Stimulated activated CD8-positive, alpha-beta memory T cell treated with anti-CD3 and anti-CD28 coated beads, Interleukin-7, amount 100 ng/mL, for 4 hours (primary cell): Measurements from ENCODE around the gene KBTBD12.

Experiments
- DNase-seq, 2 donors: peaks; one replicate each; pipeline ENCODE4 v3.0.0-alpha.2; 2020; ENCODE audit warnings: low read depth in 2 of 2

Gene KBTBD12

DNA sequence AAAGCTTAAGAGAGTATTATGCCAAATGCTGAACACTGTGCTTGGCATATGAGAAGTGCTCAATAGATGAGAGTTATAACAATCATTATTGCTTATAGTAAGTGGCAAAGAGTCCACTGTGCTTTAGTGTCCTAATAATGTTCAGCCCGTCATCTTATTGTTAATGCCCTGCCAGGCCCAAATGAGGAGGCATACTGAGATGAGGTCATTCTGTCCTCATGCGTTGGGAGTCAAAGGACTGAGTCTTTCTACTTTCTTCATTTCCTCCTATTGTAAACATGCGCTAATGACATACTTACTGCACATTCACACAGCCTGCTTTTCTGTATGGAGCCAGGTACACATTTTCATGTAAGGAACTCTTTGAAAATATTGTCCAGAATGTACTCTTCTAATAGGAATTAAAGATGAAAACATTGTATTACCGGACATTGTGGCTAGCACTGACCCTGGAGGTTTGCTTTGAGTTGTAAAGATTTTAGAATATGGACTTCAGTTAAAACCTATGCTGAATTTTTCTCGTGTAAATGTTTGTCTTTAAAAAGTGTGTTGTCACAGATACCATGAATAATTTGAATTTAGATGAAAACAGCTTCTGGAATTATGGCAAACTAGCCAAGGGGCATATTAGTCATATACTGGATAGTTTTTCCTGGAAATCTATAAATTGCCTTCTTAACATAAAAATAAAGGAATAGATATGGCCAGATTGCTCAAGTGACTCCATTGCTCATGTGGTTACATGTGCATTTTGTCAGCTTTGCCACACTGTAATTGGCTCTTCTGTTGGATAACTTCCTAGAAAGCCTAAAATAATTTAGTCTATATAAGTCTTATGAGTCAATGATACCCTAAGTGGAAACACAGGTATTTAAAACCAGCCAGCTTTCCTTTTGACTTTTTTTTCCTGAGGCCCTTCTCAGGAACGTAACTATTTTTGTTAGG lies 38.3 kb downstream of the KBTBD12 start:
- no peak for DNase-seq

DNA sequence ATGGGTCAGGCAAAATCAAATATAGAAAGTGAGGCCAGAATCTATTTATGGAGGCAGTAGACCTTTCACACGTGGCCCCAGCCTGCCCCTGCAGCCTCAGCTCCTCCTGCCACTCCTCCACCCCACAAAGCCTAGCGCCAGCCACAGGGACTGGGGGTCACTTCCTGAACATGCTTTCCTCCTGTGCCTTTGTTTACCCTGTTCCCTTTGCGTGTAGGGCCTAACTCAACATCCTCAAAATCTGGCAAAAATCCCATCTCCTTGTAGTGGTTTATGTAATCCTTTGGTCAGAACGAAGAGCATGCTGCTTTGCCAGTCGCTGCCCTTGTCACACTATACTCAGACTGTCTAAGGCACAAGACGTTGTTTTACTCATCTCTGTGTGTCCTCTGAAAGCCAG lies 39.6 kb downstream of the KBTBD12 start:
- no peak for DNase-seq

DNA sequence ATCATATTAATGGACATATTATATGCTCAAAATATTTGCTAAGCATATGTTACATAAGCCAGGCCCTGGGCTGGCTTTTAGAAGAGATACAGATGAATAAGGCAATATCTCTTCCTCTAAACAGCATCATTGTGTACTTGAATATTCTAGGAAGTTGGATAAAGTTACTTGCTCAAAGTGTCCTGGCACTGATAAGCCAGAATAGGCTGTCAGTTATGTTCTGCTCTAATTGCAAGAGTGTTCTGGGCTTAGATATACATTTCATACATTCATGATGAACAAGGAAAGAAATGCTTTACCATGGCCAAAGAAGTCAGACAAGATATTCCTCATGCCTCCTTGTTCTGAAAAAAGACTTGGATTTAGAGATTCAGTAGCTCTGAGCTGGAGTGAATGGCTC lies 40.7 kb downstream of the KBTBD12 start:
- DNase-seq: no peak

DNA sequence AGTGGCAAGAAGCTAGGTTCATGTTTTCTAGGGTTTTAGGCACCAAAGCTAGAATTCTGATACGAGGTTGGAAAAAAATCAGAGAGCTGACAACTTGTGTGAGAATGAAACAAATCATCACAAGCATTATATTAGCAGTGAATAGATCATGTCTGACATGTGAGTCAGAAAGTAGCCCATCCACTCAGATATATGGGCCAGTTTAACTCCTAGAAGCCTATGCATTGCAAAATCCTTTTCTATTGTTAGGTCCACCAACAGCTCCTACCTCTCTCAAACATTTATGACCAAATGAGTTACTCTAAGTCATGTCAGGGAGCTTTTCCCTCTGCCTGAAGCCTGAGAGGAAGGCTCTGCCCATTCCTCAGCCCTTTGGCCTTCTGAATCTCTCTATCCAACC lies 44.0 kb downstream of the KBTBD12 start:
- no peak for DNase-seq

DNA sequence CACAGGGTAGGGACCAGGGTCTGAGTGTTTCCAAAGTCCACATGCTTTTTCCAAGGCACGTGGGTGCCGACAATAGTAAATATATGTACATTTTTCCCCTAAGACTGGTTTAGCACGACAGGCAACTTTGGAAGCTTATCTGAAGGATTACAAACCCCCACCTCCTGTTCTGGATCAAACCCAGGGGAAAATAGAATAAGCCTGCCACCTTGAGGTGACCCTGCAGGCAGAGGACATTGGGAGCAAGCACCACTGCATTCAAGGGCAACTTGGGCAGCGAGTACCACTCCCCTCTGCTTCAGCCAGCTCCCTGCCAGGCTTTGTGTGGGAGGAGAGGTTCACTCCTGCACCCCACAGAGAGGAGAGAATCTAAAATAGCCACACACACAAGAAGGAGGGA lies 44.8 kb downstream of the KBTBD12 start:
- DNase-seq: no peak

DNA sequence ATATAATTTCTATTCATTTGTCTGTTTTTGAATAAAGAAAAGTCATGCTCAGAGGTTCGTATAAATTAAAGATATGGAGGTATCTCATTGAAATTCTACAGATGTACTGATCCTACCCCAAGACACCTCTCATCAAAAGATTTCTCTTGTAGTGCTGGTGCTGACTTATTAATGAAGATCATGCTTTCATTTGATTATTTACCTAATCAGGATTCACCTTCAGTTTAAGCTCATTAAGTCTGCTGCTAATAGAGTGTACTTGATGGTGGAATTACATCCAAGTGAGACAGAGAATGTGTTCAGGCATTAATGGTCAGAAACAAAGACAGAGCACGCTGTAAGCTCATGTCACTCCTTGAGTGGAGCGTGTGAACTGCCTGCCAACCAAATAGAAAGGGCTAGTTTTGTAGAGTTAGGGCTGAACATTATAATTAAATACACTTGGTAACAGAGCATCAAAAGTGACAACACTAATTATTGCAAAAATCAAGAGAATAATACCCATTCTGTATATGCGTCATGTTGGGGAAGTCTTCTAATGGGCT lies 45.5 kb downstream of the KBTBD12 start:
- no peak for DNase-seq

DNA sequence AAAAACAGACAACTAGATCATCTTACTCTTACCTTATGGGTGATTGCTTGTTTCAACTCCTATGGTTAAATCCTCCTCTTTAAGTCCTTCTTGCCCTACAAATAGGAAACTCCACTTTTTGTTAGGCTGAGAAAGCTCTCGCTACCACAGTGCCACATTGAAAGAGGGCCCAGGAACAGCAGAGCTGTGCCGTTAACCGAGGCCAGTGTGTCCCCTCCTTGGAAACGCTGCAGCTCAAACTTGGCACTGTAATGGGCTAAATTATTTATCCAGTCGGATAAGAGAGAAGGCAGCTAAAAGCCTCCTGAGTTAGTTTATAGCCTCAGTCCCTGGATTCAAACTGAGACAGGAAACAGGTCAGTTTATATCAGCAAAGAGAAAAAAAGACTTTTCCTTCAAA lies 46.1 kb downstream of the KBTBD12 start:
- no peak for DNase-seq

DNA sequence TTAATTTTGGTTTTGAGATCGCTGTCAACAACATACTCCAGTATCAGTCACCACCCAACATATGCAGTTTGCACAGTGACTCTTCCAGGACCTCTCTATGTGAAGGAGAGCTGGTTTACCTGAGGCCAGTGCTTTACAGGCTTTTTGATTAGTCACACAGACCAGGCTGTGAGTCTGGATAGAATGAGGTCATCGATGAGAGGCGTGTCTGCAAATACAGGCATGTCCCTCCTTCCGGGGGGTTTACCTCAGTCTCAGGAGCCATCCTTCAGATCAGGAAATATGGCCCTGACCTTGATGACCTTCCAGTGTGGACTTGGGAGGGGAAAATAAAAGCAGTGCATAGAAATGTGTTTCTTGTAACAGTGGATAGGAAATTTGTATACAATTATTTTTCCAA lies 46.9 kb downstream of the KBTBD12 start:
- no peak for DNase-seq

DNA sequence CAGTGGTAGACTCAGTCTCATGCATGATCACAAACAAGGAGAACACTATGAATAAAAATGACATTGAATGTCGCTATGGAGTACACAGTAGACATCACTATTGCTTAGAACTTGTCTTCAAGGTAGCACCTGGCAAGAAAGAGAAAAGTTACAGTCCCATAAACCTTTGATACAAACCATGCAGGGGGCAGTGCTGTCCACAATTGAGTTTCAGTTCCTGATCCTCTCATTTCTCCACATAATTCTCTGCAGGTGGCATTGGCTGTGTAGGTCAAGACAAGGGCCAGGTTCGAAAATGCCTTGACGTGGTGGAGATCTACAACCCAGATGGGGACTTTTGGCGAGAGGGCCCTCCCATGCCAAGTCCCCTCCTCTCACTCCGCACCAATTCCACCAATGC lies 47.9 kb downstream of the KBTBD12 start:
- no peak for DNase-seq

DNA sequence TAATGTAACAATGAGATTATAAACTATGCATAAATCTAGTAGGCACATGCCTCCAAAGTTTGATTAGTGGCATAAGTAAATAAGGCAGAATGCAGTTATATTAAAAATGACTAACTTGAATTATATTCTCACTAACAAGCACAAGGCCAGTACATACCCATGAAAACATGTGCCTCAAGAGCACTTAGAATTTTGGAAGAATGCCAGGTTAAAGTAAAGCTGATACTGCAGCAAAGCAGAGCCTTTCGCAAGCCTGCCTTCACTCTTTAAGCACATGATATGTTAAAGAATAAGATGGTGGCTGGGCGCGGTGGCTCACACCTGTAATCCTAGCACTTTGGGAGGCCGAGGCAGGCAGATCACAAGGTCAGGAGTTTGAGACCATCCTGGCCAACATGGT lies 49.0 kb downstream of the KBTBD12 start:
- DNase-seq: no peak

DNA sequence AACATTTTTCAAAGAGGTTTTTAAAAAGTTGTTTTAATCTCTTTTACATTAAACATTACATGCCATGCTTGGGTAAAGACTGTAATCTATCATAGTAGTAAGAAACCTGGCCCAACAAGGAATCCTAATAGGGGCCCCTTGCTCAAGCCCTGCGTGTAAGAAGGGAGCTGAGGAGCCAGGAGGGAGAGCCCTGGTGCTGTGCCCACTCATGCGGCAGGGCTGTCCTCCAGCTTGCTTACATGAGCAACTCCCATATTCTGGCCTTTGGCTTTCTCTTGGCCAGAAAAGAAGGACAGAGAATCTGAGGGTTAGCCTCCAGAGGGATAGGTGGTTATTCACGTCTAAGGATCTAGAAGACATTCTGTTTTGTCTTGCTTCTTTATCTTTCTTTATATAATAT lies 49.8 kb downstream of the KBTBD12 start:
- no peak for DNase-seq

DNA sequence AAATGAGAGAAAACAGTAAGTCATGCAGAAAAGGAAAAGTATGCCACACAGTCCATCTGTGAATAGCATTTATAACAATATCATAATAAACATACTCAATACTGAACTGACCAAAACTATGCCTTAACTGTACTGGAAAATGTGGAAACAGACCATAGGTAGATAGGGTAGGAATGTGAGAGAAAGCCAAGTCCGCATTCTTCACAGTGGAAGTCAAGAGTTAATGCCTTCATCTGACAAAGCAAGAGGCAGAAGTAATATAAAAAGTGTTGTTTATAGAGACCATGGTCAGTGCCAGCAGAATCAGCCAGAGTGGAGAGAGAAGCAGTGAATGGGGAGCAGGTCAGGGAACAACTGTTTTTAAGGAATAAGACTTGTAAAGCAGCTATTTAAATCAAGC lies 52.3 kb downstream of the KBTBD12 start:
- no peak for DNase-seq

DNA sequence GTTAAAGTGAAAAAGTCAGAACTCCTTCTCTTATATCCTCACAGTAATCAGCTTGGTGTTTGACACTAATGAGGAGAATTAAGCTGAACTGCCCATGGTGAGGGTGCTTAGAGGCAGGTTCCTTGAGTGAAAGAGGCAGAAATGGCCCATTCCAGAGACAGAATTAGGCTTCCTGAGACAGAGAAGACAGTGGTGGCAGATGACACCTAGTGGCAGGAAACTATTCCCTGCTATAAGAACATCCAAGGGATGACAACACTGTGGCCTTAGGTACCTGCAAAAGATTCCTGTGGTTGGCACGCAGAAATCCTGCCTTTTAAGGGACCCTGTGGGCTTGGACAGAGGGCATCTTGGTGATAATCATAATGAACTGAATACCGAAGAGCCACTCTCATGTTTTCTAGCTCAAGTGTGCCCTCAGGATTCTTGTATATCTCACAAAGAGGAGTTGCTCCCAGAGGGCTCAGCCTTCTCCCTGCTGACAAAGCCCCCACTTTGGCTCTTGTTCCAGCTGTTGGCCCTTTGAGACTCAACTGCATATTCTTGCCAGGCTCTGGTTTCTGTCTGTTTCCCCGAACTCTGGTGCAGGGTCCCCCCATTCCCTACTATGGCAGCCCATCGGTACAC lies 56.0 kb downstream of the KBTBD12 start:
- DNase-seq: no peak

DNA sequence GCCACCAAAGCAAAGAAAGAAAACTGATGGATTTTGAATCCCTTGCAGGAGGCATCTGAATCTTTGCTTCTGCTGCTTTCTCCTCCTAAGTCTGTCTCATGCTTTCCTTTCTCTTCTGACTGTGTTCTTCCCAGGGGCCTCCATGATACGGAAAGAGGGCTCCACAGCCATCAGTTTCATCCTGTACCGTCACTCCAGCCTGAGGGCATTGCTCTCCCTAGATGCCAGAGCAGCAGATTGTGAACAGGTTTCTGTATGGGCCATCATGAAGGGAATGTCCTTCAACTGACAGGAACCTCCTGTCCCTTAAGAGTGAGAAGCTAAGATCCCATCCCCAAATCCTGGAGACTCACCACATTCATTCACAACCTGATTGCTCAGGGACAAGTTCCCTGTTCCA lies 59.2 kb downstream of the KBTBD12 start:
- DNase-seq: no peak

DNA sequence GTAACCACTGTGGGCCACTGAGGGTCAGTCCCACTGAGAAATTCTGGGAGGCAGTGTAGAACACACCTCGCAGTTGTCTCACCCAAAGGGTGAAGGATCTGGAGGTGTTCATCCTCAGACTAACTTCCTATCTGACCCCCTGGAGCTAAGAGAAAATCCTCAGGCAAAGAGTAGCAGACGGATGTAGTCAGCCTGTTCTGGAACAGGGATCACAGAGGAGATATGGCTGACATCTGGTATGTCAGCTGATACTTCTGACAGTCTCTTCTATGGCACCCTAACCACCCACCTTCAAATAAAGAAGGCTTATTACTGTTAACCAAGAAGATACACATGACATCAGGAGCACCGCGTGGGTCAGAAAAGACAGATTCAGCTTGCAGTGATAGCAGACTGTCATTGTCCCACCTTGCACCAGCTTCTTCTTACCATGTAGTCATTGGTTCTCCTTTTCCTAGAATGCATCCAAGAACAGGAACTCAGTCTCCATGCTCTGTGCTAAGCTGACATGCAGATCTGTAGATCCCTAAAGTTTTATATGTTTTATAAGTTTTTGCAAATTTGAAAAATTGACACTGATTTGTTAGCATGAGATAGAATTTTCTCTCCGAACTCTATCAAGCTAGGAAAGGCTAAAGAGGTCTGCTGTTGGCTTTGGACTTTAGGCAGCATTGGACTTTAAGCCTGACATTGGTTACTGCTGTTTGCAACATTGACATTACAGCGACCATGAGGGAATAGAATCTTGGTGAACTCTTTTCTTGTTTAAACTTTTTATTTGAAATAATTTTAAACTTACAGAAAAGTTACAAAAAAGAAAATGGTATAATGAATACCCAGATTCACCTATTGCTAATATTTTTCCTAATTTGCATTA lies 60.4 kb downstream of the KBTBD12 start:
- DNase-seq: no peak

DNA sequence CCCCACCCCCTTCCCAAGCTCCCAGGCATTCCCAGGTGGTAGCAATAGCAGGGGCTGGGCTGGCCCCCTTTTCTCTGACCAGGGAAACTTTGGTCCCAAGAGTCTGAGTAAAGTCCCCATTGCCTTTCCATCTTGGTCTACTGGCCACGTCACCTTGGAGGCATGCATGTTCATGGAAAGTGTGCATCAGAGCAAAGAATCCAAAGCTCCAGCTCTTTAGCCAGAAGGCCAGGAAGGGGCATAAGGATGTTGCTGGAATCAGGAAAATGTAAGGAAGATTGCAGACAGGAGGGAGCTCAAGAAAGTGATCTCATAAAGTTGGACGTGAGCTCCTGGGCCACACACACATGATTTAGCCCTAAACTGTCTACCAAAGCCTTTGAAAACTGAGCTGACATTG lies 63.6 kb downstream of the KBTBD12 start:
- no peak for DNase-seq

DNA sequence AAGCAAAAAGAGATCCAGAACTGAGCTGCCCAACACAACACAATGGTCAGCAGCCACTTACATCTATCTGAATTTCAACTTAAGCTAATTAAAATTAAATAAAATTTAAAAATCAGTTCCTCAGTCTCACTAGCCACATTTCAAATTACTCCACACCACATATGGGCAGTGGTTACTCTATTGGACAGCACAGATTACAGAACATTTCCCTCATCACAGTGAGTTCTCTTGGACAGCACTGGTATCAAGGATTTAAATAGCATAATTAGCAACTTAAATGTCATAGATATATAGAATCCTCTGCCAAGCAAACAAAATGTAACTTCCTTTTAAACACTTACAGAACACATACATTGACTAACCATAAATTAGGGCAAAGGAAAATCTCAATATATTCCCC lies 64.4 kb downstream of the KBTBD12 start:
- no peak for DNase-seq

DNA sequence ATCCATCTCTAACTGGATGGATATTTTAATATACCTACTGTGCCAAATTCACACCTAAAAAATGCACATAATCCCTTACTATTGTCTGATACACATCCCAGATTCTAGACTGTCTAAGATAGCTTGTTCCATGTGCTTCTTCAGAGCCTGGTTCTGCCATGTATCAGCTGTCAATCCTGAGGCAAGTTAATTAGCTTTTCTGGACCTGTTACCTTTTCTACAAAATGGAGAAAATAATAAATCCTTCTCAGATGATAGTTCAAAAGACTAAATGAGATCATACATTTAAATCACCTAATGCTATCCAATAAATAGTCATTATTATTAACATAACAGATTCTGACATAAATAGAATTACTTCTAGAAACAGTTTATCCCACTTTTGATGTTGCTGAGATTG lies 66.1 kb downstream of the KBTBD12 start:
- no peak for DNase-seq

DNA sequence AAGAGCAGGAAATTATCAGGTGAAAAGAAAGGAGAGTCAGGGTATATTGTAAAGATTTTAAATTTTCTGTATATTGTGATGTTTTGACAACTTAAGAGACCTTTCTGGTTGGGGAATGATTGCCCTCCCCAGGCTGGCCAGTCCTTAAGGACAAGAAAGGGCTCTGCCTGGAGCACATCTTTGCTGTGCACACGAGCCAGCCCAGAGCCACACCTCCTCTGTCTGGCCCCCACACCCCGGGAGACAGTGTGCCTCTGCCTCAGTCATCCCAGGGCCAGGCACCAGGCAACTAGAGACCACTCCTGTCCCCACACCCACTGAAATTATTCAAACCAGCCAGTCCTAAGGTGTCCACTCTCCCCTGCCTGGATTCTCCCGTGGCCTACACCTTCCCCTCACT lies 67.1 kb downstream of the KBTBD12 start:
- no peak for DNase-seq

DNA sequence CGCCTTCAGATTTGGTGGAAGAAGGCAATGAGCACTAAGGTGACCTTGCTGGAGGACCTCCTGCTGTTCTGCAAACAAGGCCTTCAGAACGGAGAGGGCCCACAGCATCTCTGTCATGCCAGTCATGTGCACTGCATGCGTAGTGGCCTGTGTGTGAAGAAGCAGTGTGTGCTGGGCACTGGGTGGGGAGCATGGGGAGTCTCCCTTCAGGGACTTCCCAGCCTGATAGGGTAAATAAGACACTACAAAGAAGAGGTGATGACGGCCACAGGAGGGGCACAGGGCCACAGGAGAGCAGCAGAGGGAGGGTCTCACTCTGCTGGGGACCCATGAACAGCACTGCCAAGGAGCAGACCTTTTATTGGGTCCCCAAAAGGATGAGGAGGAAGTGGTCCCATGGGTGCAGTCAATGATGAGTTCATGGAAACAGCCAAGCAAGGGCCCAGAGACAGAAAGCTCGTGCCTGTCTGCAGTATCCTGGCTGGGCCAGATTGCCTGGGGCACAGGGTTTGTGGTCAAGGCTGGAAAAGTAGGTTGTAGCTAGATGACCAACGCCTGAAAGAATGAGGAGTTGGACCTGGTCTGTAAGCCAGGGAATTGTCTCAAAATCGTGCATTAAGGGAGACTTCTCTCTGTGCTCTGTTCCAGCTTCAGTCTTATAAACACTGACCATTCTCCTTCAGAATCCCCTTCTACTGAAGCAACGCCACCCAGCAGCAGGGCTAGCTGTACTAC lies 69.4 kb downstream of the KBTBD12 start:
- DNase-seq: no peak

DNA sequence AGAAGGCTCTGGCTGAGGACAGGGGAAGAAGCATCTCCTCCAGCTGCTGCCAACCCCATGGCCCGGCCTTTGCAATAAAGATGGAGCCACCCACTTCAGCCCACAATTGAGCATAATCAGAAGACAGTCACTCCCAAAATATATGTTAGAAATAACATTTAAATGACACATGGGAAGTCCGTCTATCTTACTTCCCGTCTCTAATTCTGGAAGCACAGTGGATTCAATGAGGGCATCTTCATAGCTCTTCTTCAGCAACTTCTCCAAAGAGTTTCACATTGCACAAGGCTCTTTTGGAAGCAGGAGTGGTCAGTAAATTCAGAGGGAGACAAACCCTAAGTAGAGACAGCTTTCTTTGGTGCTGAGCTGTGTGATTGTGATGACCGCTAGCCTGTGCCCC lies 70.2 kb downstream of the KBTBD12 start:
- DNase-seq: no peak
